Activated naive CD4-positive, alpha-beta T cell treated with anti-CD3 and anti-CD28 coated beads, Interleukin-2, amount 10 ng/mL, durations not matched to agents 5 hours and 36 hours (primary cell): ENCODE data around the gene C5orf63. TPM values are rescaled to one million over a fixed set of nuclear protein-coding genes. Genes with fewer than 3 reads are reported as not detected.

Experiments used
- total RNA-seq, 2 experiments: library from RNA; stranded (reverse); gene quantifications; one replicate each; pipeline ENCODE4 v1.2.3, GENCODE V29; 2021

Gene C5orf63
- total RNA-seq, result 1 to 10 TPM; 9.1 to 9.4 TPM

DNA sequence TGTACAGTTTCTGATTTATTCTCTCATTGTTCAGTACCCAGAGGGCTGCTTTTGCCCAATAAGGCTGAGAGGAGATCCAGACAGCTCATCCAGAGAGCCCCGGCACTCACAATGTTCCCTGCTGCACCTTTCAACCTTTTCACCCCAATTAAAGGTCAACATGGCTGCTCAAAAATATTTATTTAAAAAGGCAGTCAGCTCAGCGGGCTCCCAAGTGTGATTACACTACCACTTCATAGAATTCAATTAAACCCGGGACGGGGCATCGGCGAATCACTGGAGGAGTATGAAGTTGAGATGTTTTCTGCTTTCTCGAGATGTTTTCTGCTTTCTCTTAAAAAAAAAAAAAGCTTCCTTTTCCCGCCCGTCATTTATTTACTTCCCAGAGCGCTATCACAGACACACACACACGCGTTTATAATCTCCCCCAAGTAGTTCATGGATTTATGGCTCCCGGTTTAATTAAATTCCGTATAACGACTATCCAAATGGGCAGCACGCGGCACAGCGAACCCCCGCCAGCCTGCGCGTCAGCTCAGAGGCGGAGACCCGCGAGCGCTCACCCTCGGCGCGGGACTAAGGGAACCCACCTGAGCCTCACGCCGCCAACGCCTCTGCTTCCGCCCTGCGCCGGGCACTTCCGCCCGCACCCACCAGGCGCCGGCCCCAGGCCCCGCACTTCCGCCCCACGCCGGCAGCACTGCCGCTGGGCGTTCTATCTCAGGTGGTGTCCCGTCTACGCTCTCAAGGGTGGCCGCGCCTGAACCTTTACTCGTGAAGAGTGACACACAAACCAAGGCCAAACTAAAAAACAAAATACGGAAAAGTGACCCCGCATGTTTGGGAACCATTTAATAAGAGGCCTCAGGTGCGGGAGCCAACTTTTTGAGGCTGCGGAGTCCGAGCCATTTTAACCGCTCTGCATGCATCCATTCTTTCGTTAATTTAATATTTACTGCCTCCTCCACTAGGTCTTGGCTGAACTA lies at the start of gene C5orf63:
Gene C5orf63 (minus strand): TSS at position 642 of the 986 bp plus-strand sequence. CDS start 14,507 bp downstream, outside the sequence.

DNA sequence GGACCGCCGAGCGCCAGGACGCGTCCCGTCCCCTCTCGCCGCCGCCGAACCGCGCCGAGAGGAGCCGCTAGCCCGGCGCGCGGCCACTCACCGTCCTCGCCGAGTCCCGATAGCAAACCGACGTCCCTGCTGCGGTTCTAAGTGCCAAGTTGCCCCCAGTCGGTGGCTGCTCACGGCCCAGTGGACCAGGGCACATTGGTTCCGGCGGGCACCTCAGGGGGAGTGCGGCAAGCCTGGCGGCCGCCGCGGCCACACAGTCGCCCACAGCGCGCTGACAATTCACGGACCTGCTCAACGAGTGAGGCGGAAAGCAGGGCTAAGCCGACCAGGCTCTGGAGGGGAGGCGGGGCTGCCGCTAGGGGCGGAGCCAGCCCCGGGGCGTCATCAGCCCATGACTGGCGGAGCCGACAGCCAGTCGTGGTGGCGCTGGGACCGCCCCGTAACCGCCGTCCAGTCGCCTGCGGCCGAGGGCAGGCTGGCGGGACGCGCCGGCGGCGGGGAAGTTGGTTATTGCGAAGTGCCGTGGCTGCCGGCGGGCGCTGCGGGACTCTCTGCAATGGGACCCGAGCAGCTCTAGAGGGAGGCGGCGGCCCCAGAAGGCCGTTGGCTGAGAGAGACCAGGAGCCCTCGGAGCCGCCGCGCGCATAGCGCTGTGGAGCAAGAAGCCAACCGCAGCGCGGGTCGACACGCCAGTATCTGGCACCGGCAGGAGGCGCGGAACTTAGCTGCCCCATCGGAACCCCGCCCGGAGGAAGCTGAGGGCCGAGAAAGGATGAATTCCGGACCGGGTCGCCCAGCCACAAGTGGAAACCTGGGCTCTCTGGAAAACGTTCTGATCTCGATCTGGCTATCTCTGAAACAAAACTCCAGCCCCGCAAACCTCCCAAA lies 42.8 kb downstream of the C5orf63 start, which contains the start of gene MARCHF3:
Gene MARCHF3 (minus strand): TSS at position 300 of the 888 bp plus-strand sequence. CDS start 112,387 bp downstream, outside the sequence.

Other genes starting within 250 kb of the C5orf63 start
- gene MARCHF3, start 42.9 kb downstream of the C5orf63 start, total RNA-seq, result 1 to 10 TPM; 2.6 to 3.2 TPM
- gene MEGF10, start 217.3 kb upstream of the C5orf63 start, total RNA-seq, result not detected